ENCODE results near the gene ALPK1. TPM values are rescaled to one million over a fixed set of nuclear protein-coding genes. Genes with fewer than 3 reads are reported as not detected.

The ALPK1 gene
- total and polyA plus RNA-seq, 5 experiments from 2014 or later: 2.3 to 12.6 (median 4.9) TPM

DNA sequence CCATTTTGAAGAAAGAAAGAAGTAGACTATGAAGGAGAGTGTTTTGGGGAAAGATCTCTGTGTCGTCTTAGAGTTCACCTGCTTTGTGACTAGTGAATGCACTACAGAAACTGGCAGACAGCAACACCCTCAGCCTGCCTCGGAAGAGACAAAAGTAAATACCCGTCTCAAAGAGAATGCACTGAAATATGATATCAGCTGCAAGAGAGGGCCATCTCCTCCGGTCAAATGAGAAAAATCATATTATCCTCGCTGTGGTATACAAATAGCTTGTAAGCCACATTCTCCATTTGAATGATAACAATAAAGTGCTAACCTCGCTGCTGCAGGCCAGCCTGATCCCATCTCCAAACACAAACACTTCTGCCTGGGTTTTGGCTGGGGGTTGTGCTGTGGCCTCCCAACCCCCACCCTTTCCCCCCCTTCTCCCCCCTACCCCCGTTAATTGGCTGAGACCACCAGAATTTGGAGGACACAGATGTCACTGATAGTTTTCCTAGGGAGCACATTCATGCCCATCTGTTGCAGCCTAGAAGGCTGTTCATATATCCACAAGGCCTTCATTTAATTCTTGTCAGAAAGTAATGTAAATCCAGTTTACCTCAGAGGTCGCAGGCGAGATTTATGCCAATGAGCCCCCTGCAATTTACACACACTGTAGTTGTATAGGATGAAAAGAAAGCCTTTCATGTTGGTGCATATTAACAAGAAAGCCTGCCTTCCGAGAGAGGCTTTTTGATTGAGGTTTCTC is 46.3 kb downstream of the ALPK1 start:
- peaks cover 0 to 9% (median 0%) of the 10 kb centered on the region in 4 donors for H3K4me1 Mint-ChIP-seq
- POLR2A ChIA-PET: no interaction called here
- DNase-seq (no peak), ATAC-seq (no peak)
- H3K36me3 Mint-ChIP-seq: peaks cover 0 to 7% (median 2%) of the 10 kb centered on the region in 3 donors
- no peak overlapping the region for H3K4me3 Mint-ChIP-seq
- no peaks in the 10 kb centered on the region for H3K9me3 Mint-ChIP-seq
- no peak overlapping the region for H3K27ac Mint-ChIP-seq
- H3K27me3 Mint-ChIP-seq: no peaks in the 10 kb centered on the region

DNA sequence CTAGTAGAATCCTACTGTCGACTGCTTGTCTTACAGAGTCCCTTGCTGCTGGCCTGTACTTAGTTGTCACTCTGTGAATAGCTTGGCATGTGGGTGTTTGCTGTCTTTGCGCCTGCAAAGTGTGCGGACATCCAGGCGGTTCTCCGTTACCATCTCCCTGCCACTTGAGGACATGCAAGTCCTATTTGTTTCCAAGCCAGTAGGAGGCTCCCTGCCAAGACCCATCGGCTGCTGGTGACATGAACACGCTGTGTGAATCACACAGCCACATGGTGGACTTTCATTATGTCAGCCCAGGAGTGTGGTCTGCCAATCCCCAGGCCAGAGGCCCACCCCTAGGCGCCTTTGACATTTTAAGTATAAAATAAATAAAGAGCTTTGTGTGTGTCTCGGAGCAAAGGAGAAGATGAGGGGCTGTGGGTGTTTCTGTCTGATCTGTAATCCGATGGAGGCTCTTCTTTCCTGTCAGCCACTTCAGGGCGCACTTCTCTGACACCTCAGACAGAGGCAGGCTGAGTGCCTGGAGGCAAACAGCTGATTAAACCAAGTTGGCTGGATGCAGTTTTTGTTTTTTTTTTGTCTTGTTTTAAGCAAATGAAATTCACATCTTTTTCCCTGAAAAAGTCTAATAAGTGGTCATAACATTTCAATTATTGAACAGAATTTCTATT is 51.5 kb downstream of the ALPK1 start:
- Mint-ChIP-seq H3K36me3 (peaks cover 6 to 19% (median 16%) of the 10 kb centered on the region in 3 donors), H3K9me3 (peaks cover 0 to 4% (median 0%) of the 10 kb centered on the region in 9 donors), H3K27me3 (no peaks in the 10 kb centered on the region), H3K4me1 (no peaks in the 10 kb centered on the region), H3K4me3 (no peak overlapping the region), H3K27ac (peak overlapping the region in 1 of 10 donors; percentile 67)
- DNase-seq: no peak
- POLR2A ChIA-PET: no interaction called here
- ATAC-seq: no peak

DNA sequence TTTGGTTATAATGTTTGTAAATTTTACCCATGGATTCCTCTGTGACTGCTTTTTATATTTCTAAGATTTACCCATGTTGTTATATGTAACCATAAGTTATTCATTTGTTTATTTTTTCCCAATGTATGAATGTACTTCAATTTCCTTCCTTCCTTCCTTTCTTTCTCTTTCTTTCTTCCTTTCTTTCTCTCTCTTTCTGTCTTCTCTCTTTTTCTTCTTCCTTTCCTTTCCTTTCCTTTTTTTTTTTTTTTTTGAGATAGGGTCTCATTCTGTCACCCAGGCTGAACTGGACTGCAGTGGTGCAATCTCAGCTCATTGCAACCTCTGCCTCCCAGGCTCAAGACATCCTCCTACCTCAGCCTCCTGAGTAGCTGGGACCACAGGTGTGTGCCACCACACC is 55.6 kb downstream of the ALPK1 start:
- DNase-seq (no peak), ATAC-seq (no peak)
- no peak overlapping the region for H3K27ac Mint-ChIP-seq
- POLR2A ChIA-PET: no interaction called here
- H3K4me1 Mint-ChIP-seq: no peaks in the 10 kb centered on the region
- H3K9me3 Mint-ChIP-seq: peaks cover 0 to 4% (median 0%) of the 10 kb centered on the region in 9 donors
- no peak overlapping the region for H3K4me3 Mint-ChIP-seq
- peaks cover 16 to 39% (median 17%) of the 10 kb centered on the region in 3 donors for H3K36me3 Mint-ChIP-seq
- H3K27me3 Mint-ChIP-seq: no peaks in the 10 kb centered on the region

DNA sequence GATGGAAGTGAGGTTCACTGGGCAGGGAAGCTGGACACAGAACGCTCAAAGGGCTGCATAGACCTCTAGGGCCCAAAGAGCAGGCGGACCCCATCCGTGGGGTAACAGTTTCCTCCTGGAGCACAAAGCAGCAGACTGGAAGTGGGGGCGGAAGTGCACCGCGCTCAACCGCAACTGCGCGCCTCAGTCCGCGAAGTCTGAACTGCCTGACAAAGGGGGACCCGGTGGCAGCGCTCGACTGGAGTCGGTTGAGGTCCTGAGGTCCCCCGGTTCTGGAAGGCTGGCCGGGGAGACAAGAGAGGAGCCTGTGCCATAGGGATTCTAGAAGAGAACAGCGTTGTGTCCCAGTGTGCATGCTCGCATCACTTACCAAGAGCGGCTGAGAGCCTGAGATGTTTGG is 58.5 kb downstream of the ALPK1 start:
- no peak for DNase-seq
- Mint-ChIP-seq H3K9me3 (peaks cover 0 to 7% (median 0%) of the 10 kb centered on the region in 9 donors), H3K27me3 (no peaks in the 10 kb centered on the region), H3K36me3 (peaks cover 15 to 47% (median 17%) of the 10 kb centered on the region in 3 donors), H3K4me1 (no peaks in the 10 kb centered on the region), H3K4me3 (no peak overlapping the region), H3K27ac (no peak overlapping the region)
- ATAC-seq: no peak
- POLR2A ChIA-PET: interaction anchor here (0.6 kb wide), 1 partner anchor 22 kb away, joined by 5 read pairs; no protein-coding TSS in a partner anchor

DNA sequence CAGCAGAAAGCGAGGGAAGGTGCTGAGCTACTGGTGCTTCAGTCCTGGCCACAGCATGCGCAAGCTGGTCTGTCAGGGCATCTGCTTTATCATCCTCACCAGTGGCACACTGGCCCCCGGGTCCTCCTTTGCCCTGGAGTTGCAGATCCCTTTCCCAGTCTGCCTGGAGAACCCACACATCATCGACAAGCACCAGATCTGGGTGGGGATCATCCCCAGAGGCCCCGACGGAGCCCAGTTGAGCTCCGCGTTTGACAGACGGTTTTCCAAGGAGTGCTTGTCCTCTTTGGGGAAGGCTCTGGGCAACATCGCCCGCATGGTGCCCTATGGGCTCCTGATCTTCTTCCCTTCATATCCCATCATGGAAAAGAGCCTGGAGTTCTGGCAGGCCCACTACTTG is 60.3 kb downstream of the ALPK1 start:
- POLR2A ChIA-PET: no interaction called here
- Mint-ChIP-seq H3K27ac (no peak overlapping the region), H3K9me3 (peaks cover 0 to 16% (median 7%) of the 10 kb centered on the region in 9 donors), H3K27me3 (no peaks in the 10 kb centered on the region), H3K36me3 (peaks cover 7 to 49% (median 23%) of the 10 kb centered on the region in 3 donors), H3K4me1 (no peaks in the 10 kb centered on the region), H3K4me3 (no peak overlapping the region)
- ATAC-seq: no peak
- DNase-seq: no peak

DNA sequence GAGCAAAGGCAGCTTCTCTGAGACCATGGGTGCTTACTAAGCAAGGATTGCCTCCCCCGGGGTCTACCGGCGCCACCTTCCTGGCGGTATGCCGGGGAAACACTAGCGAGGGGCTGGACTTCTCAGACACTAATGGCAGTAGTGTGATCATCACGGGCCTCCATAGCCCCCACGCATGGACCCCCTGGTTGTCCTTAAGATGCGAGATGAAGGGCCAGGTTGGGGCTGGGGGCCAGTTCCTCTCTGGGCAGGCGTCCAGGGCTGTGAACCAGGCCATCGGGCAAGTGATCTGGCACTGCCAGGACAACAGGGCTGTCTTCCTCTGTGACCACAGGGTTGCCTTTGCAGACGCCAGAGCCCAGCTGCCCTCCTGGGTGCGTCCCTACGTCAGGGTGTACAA is 60.7 kb downstream of the ALPK1 start:
- Mint-ChIP-seq H3K27me3 (no peaks in the 10 kb centered on the region), H3K36me3 (peaks cover 9 to 51% (median 25%) of the 10 kb centered on the region in 3 donors), H3K4me3 (no peak overlapping the region), H3K27ac (no peak overlapping the region), H3K4me1 (no peaks in the 10 kb centered on the region), H3K9me3 (peaks cover 0 to 16% (median 10%) of the 10 kb centered on the region in 9 donors)
- ATAC-seq (no peak), DNase-seq (no peak)
- POLR2A ChIA-PET: no interaction called here

DNA sequence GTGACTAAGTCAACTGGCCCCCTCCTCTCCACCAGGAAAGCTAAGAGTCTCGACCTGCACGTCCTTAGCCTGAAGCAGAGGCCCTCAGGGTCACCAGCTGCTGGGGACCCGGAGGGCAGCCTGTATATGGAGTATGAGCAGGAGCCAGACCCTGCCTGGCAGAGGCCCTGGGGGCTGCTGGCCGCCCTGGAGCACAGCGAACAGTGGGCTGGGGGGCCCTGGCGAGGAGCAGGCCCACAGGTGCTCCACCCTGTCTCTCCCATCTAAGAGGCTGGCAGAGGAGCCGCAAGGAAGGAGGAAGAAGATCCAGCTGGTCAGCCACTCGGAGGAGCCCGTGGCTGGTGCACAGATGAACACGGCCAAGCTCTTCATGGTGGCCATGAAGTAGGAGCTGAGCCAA is 61.2 kb downstream of the ALPK1 start:
- Mint-ChIP-seq H3K27me3 (no peaks in the 10 kb centered on the region), H3K4me1 (no peaks in the 10 kb centered on the region), H3K36me3 (peaks cover 9 to 48% (median 22%) of the 10 kb centered on the region in 3 donors), H3K9me3 (peaks cover 0 to 21% (median 10%) of the 10 kb centered on the region in 9 donors), H3K4me3 (no peak overlapping the region), H3K27ac (no peak overlapping the region)
- ATAC-seq: no peak
- POLR2A ChIA-PET: no interaction called here
- DNase-seq: no peak

DNA sequence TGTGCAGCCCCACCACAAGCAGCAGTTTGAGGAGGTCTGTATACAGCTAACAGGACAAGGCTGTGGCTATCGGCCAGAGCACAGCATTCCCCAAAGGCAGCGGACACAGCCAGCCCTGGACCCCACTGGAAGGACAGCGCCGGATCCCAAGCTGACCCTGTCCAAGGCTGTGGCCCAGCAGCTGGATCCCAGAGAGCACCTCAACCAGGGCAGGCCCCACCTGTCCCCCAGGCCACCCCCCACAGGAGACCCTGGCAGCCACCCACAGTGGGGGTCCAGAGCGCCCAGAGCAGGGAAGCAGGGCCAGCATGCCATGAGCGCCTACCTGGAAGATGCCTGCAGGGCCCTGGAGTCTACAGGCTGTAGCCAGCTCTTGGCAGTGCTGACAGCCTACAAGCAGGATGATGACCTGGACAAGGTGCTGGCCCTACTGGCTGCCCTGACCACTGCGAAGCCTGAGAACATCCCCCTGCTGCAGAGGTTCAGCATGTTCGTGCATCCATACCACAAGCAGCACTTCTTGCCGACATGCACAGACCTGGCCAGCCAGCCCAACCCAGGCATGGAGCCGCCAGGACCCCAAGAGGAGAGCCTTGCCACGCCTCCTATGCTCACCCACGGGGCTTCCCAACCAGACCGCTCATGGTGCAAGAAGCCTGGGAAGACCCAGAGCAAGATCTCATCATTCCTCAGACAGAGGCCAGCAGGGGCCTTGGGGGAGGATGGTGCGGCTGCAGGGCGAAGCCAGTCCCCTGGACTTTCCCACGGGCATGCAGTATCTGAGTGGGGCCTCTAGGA is 62.0 kb downstream of the ALPK1 start:
- DNase-seq: no peak
- peak overlapping the region in 1 of 10 donors; percentile 49 for H3K27ac Mint-ChIP-seq
- POLR2A ChIA-PET: no interaction called here
- no peaks in the 10 kb centered on the region for H3K27me3 Mint-ChIP-seq
- H3K4me3 Mint-ChIP-seq: no peak overlapping the region
- H3K4me1 Mint-ChIP-seq: no peaks in the 10 kb centered on the region
- H3K9me3 Mint-ChIP-seq: peaks cover 0 to 24% (median 12%) of the 10 kb centered on the region in 9 donors
- ATAC-seq: no peak
- peaks cover 9 to 52% (median 22%) of the 10 kb centered on the region in 3 donors for H3K36me3 Mint-ChIP-seq

DNA sequence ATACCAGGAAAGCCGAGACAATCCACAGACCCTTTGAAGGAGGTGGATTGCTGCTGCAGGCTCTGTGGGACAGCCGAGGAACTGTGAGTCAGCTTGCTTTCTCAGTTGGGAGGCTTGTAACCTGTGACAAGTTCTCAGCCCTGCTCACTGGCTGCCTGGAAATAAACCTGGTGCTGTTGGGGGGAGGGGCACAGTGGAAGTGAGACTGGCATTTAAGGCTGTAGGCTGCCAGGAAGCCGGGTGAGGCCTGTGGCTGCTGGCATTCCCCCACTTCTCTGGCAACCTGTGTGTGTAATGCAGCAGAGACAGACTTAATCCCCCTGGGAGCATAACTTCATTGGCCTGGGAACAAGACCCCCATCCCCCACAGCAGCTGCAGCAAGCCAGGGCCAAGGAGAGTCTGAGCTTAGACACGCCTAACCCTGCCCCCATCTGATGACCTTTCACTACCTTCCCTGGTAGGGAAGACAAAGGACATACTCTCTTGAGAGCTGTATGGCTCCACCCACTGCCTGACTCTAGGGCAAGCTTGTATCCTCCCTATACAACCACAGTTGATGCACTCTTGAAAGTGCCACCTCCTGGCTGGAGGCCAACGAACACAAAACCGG is 64.1 kb downstream of the ALPK1 start:
- ATAC-seq: no peak
- POLR2A ChIA-PET: no interaction called here
- Mint-ChIP-seq H3K27ac (no peak overlapping the region), H3K36me3 (peaks cover 11 to 44% (median 17%) of the 10 kb centered on the region in 3 donors), H3K9me3 (peaks cover 0 to 44% (median 27%) of the 10 kb centered on the region in 9 donors), H3K27me3 (no peaks in the 10 kb centered on the region), H3K4me3 (no peak overlapping the region), H3K4me1 (no peaks in the 10 kb centered on the region)
- no peak for DNase-seq

DNA sequence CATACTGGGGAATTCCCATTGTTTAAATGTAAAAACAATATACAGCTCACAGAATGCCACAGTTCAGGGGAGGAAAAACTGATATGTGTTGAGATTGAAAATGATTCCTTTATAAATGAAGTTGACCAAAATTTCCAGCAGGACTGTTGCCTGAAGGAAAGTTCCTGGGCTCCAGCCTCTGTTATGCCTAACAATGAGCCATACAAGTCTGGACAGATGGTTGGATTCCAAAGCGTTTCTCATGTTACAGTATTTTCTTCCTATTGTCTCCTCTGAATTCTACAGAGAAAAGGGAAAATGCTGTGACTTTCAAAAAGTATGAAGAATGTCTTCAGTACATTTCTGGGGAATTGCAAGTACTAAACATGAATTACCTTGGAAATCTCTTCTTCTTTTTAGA is 73.3 kb downstream of the ALPK1 start:
- Mint-ChIP-seq H3K27ac (no peak overlapping the region), H3K4me1 (no peaks in the 10 kb centered on the region), H3K27me3 (no peaks in the 10 kb centered on the region), H3K36me3 (peaks cover 0 to 17% (median 9%) of the 10 kb centered on the region in 3 donors), H3K9me3 (peaks cover 0 to 21% (median 5%) of the 10 kb centered on the region in 9 donors), H3K4me3 (no peak overlapping the region)
- no peak for DNase-seq
- ATAC-seq: no peak
- POLR2A ChIA-PET: no interaction called here

DNA sequence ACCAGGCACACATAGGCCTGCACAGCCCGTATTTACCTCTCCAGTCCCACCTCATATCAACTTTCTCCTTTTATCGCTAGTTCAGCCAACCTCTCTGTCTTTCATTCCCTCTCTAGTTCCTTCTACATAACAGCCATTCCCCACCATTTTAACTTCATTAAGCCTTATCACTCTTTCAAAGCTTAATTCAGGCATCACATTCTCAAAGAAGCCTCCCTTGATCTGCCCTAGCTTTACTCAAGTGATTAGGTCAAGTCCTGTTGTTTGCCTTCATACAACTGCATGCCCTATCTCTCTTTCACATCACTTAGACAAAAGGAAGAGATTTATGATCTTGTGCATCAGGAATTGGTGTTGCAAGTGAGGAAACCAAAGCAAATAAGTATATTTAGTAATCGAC is 74.2 kb downstream of the ALPK1 start:
- ATAC-seq (no peak), DNase-seq (no peak)
- Mint-ChIP-seq H3K36me3 (peaks cover 0 to 15% (median 9%) of the 10 kb centered on the region in 3 donors), H3K27ac (no peak overlapping the region), H3K9me3 (peaks cover 0 to 12% (median 4%) of the 10 kb centered on the region in 9 donors), H3K4me1 (peaks cover 0 to 4% (median 0%) of the 10 kb centered on the region in 4 donors), H3K4me3 (no peak overlapping the region), H3K27me3 (no peaks in the 10 kb centered on the region)
- POLR2A ChIA-PET: no interaction called here

DNA sequence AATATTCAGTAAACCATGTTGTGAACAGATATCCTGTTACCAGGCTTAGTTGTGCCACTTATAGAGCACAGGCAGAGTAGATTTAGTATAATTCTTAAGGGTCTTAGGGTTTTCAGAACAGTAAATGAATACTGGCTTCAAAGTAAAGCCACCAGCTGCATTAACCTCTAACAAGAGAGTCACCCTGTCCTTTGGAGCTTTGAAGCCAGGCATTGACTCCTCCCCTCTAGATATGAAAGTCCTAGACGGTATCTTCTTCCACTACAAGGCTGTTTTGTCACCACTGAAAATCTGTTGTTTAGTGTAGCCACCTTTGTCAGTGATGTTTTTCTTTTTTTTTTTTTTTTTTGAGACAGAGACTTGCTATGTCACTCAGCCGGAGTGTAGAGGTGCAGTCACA is 77.7 kb downstream of the ALPK1 start:
- H3K27ac Mint-ChIP-seq: peak overlapping the region in 1 of 10 donors; percentile 52
- no peak for ATAC-seq
- H3K9me3 Mint-ChIP-seq: no peaks in the 10 kb centered on the region
- DNase-seq: no peak
- POLR2A ChIA-PET: no interaction called here
- H3K4me1 Mint-ChIP-seq: peaks cover 0 to 12% (median 0%) of the 10 kb centered on the region in 4 donors
- H3K27me3 Mint-ChIP-seq: no peaks in the 10 kb centered on the region
- no peak overlapping the region for H3K4me3 Mint-ChIP-seq
- H3K36me3 Mint-ChIP-seq: peaks cover 22 to 32% (median 29%) of the 10 kb centered on the region in 3 donors

All from naive thymus-derived CD8-positive, alpha-beta T cell (primary cell).